KMS-11 (cell line): ENCODE results near the gene SUN1.

Experiments
- H2AFZ ChIP-seq: fragments of 200-600 bp; sonication (generic); 2 replicates; pipeline ENCODE4 v1.6.1; 2016; ENCODE audit warnings: antibody characterized with exemption, mixed run types, low read depth
- H3K27ac ChIP-seq: fragments of 200-600 bp; sonication (generic); 2 replicates; pipeline ENCODE4 v1.6.1; 2016; ENCODE audit warnings: mild to moderate bottlenecking, mixed run types
- H3K27me3 ChIP-seq: fragments of 200-600 bp; sonication (generic); 2 replicates; pipeline ENCODE4 v1.6.1; 2017; ENCODE audit warnings: mild to moderate bottlenecking, low read depth, mixed run types, moderate library complexity; ENCODE audit not compliant: insufficient read depth
- H3K36me3 ChIP-seq: fragments of 200-600 bp; sonication (generic); 2 replicates; pipeline ENCODE4 v1.6.1; 2017; ENCODE audit warnings: mild to moderate bottlenecking, mixed run types; ENCODE audit not compliant: insufficient read depth
- H3K4me1 ChIP-seq: fragments of 200-600 bp; sonication (generic); 2 replicates; pipeline ENCODE4 v1.6.1; 2016; ENCODE audit warnings: mild to moderate bottlenecking, low read depth, mixed run types; ENCODE audit not compliant: poor library complexity, severe bottlenecking
- H3K4me2 ChIP-seq: fragments of 200-600 bp; sonication (generic); 2 replicates; pipeline ENCODE4 v1.7.0; 2016; ENCODE audit warnings: mild to moderate bottlenecking, mixed run types
- H3K4me3 ChIP-seq: fragments of 200-600 bp; sonication (generic); IDR thresholded peaks from 2 replicates; pipeline ENCODE4 v1.6.1; 2017; ENCODE audit warnings: low read depth, low read length, mixed read lengths; ENCODE audit not compliant: insufficient read depth
- H3K79me2 ChIP-seq: fragments of 200-600 bp; sonication (generic); 2 replicates; pipeline ENCODE4 v1.6.1; 2016; ENCODE audit warnings: low read depth, mixed run types; ENCODE audit not compliant: insufficient read depth
- H3K9ac ChIP-seq: fragments of 200-600 bp; sonication (generic); 2 replicates; pipeline ENCODE4 v1.6.1; 2016; ENCODE audit warnings: mild to moderate bottlenecking, mixed run types
- H4K20me1 ChIP-seq: fragments of 200-600 bp; sonication (generic); 2 replicates; pipeline ENCODE4 v1.6.1; 2016; ENCODE audit warnings: mild to moderate bottlenecking, mixed run types; ENCODE audit not compliant: insufficient read depth
- CTCF ChIP-seq: fragments of 200-600 bp; sonication (generic); conservative IDR thresholded peaks from 2 replicates; pipeline ENCODE4 v1.6.1; 2017; ENCODE audit warnings: low read depth, mild to moderate bottlenecking, antibody characterized with exemption, low read length, moderate library complexity, mixed read lengths

SUN1 gene

GRCh38 chr7:854118-854775, 22.0 kb downstream of the SUN1 start:
- Histone ChIP-seq H3K36me3 (no peaks in the 10 kb centered on the region), H3K4me1 (no peaks in the 10 kb centered on the region)

GRCh38 chr7:855686-856369, 23.6 kb downstream of the SUN1 start:
- Histone ChIP-seq H3K27ac (no peak overlapping the region), H3K9ac (no peak overlapping the region), H2AFZ (no peak overlapping the region), H3K79me2 (no peaks in the 10 kb centered on the region), H3K4me2 (no peak overlapping the region), H3K27me3 (no peaks in the 10 kb centered on the region), H4K20me1 (no peaks in the 10 kb centered on the region), H3K4me1 (no peaks in the 10 kb centered on the region), H3K36me3 (no peaks in the 10 kb centered on the region), H3K4me3 (no peak overlapping the region)
- TF ChIP-seq CTCF, result no peak

More at GRCh38 chr7:854118-854775, 22.0 kb downstream of the SUN1 start:
- no peaks in the 10 kb centered on the region for H3K27me3 ChIP-seq
- H4K20me1 ChIP-seq, result no peaks in the 10 kb centered on the region
- H3K79me2 ChIP-seq, result no peaks in the 10 kb centered on the region
- no peak overlapping the region for H3K4me2 ChIP-seq
- H3K4me3 ChIP-seq, result no peak overlapping the region
- H2AFZ ChIP-seq, result no peak overlapping the region
- no peak for TF ChIP-seq CTCF
- no peak overlapping the region for H3K9ac ChIP-seq
- H3K27ac ChIP-seq, result no peak overlapping the region

- no peaks in the 10 kb centered on the region for H3K36me3 ChIP-seq
- H3K9ac ChIP-seq, result no peak overlapping the region
- H3K4me3 ChIP-seq, result no peak overlapping the region
- TF ChIP-seq CTCF, result no peak
- no peak overlapping the region for H3K4me2 ChIP-seq
- H4K20me1 ChIP-seq, result no peaks in the 10 kb centered on the region
- no peaks in the 10 kb centered on the region for H3K4me1 ChIP-seq
- no peaks in the 10 kb centered on the region for H3K27me3 ChIP-seq
- no peak overlapping the region for H2AFZ ChIP-seq
- H3K27ac ChIP-seq, result no peak overlapping the region
- no peaks in the 10 kb centered on the region for H3K79me2 ChIP-seq
Observed at GRCh38 chr7:856444-857095, 24.3 kb downstream of the SUN1 start.

GRCh38 chr7:857661-858060, 25.4 kb downstream of the SUN1 start:
- no peak overlapping the region for H3K4me3 ChIP-seq
- no peak overlapping the region for H3K4me2 ChIP-seq
- H3K27me3 ChIP-seq, result no peaks in the 10 kb centered on the region
- H3K27ac ChIP-seq, result no peak overlapping the region
- no peaks in the 10 kb centered on the region for H3K79me2 ChIP-seq
- no peaks in the 10 kb centered on the region for H3K36me3 ChIP-seq
- no peak for TF ChIP-seq CTCF
- H3K4me1 ChIP-seq, result no peaks in the 10 kb centered on the region
- H3K9ac ChIP-seq, result no peak overlapping the region
- H2AFZ ChIP-seq, result no peak overlapping the region
- no peaks in the 10 kb centered on the region for H4K20me1 ChIP-seq
